ENCODE measurements around the gene SMAD1.
"Not testable (repeated sequence)": the region's sequence is repeated elsewhere in the genome, so short reads cannot be mapped to it uniquely, and the experiment has no call there.

The SMAD1 gene

DNA sequence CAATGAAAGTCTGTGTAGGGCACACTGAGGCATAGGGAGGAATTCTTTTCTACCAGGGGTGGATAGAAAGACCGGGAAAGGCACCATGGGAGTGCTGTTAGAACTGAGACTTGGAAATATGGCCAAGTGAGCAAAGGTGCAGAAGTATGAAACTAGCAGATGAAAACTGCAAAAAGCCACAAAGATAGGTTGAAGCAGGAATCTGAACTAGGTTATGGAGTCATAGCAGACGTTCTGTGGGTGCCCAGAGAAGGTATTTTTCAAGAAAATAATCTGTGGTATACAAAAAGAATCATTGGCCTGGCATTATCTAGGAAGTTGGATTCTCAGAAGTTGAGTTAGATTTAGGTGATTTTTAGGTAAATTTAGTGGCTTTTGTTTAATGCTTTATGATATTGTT lies 48.5 kb downstream of the SMAD1 start:
- FAIRE-seq, result no peak

DNA sequence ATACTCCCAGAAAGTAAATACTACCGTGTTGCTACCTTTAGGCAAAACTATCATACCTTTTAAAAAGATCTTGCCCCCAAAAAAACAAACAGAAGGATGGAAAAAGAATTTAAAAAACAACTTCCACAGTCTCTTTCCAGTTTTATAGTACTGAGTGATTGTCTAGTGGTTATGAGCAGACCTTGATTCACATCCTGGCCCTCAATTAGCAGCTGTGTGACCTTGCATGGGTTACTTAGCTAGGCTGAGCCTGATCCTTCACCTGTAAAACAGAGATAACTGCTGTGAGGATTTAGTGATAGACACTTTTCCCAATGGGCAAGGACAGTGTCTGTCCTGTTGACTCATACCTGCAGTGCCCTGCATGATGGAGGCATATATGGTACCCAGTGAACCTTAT lies 49.0 kb downstream of the SMAD1 start:
- no peak for FAIRE-seq

DNA sequence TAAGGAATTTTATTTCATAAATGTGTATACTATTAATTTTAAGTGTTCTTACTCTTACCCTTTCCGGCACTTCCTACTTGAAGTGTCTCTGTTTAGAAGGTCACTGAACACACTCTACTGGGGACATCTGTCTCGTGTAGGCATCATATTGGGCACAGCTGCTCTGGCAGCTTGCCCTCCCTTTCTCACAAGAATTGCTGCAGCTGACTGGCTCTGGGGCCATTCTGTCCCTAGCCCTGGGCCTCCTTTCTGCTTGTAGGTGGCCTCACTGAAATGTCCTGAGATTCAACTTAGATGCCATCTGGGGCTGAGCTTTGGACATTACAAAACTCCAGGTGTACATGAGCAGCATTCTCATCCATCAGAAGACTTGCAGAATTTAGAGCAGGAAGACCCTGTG lies 49.6 kb downstream of the SMAD1 start:
- FAIRE-seq, result no peak

DNA sequence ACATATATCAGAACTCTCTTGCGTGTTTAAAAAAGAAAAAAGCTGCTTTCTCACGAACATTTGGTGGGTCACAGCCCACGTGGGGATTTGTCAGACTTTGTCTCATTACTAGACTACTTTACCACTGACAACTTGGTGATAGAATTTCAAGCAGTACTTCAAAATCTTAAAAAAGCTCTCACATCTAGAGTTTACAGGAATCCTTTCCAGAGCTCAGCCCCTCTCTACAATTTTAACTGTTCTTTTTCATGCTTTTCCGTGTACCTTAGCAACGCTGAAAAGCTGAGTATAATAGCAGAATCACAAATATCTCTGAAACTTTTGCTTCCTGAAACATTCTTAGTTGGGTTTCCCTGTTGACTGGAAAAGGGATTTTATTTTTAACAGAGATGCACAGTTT lies 50.2 kb downstream of the SMAD1 start:
- no peak for FAIRE-seq

DNA sequence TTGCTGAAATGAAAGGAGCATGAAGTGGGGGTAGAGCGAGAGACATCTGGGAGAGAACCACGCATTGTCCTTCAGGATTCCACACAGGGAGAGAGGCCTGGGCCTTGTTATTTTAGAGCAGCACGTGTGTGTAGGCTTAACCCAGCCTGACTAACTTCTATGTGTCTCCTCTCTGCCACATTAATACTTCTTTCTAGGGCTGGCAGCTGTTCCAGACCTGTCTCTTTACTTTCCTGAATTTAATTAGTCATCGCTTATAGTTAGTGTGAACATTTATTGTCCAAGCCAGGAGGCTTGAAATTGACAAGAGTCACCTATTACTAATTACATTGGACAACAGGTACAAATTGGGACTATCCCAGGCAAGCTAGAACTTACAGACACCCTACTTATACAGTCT lies 51.3 kb downstream of the SMAD1 start:
- FAIRE-seq, result no peak

GRCh38 chr4:145533415-145533814 lies 51.8 kb downstream of the SMAD1 start:
- FAIRE-seq, result not testable (repeated sequence)

DNA sequence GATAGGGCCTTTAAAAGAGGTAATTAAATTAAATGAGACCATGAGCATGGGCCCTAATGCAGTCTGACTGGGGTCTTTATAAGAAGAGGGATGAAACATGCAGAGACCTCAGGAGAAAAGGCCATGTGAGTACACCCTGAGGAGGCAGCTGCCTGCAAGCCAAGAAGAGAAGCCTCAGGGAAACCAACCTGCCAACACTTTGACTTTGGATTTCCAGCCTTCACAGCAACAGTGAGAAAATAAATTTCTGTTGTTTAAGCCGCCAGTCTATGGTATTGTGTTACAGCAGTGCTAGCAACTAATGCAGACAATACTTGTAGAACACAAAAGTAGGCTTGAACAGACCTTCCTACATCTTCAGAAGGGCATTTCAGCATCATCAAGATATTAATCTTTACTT lies 52.3 kb downstream of the SMAD1 start:
- FAIRE-seq, result no peak

GRCh38 chr4:145535202-145535601 lies 53.5 kb downstream of the SMAD1 start:
- FAIRE-seq, result no peak

DNA sequence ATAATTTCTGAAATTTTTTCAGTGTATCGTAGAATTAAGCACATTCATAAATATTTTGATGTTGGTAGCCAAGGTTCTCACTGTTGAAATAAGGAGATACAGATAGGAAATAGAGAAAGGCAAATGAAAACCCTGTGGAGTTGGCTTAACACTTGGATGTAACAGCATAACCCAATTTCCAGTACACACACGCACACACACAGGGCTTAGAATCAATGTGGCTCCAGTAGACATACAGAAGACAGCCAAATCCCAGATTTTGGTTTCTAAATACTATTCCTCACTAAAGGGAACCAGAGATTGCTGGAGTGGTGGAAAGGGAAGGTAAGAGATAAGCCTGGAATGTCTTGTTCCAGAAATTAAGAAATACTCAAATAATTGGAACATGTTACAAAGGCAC lies 54.4 kb downstream of the SMAD1 start:
- no peak for FAIRE-seq

DNA sequence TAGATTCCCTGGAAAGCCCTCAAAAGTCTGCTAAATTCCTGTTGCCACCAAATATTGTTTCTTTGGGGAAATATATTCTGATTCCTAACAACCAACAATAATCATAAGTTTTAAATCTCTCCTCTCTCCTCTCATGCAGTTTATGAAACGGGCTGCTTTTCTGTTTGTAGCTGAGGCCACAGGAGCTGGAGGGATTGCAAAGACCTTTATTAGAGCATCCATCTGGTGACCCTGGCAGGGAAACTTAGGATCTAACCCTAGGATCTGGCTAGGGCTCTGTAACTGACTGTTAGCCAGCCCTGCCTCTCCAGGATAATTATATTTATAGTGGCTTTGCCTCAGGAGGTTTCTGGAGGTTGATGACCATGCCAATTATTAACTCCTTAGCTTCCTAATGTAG lies 56.9 kb downstream of the SMAD1 start:
- FAIRE-seq, result no peak

- FAIRE-seq, result no peak
These were observed 58.0 kb downstream of the SMAD1 start for GRCh38 chr4:145539671-145540070.

DNA sequence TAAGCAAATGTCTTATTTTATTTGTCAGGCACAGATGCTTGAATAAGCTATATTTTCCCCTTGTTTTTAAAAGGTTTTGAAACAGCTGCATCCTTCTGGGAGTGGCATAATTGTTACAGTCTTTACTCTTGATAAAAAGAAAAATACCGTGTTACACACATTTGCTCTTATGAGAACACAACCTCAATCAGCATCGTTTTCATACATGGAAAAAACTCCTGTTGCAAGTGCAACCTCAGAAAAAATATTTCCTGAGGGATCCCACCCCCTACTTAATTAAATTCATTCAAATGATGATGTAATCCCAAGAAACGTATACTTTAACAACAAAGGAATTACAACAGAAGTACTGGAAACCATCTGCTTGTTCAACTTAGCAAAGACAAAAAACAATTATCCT lies 58.6 kb downstream of the SMAD1 start:
- FAIRE-seq, result no peak

DNA sequence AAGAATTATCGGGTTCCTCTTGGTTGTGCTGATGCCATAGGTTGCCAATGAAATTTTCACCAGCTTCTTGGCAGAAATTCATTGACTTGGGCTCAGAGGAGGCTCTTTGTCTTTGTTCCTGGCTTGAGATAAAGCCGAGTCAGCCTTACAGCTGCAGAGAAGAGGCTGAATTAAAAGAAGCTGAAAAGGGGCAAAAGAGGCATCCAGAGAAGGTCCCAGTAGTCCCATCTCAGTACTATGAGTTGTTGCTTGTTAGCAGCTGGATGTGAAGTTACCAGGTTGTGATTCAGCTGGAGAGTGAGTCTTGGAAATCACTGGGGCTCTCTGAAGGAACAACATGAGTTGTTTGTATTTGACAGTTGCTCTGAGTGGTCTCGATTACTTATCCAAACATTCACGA lies 59.7 kb downstream of the SMAD1 start:
- FAIRE-seq, result no peak

DNA sequence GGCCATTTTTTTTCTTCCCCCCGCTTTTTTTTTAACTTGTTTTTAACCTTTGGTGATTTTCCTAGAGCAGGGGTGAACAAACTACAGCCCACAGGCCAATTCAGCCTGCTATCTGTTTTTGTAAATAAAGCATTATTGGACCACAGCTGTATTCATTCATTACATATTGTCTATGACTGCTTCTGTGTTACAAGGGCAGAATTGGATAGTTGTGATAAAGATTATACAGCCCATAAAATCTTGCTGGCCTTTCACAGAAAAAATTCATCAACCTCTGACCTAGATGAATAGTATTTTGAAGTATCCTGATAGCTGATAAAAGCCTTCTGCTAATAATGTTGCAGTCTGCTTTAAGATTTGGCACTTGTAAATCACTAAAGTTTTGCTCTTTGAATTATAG lies 63.4 kb downstream of the SMAD1 start:
- FAIRE-seq, result no peak

DNA sequence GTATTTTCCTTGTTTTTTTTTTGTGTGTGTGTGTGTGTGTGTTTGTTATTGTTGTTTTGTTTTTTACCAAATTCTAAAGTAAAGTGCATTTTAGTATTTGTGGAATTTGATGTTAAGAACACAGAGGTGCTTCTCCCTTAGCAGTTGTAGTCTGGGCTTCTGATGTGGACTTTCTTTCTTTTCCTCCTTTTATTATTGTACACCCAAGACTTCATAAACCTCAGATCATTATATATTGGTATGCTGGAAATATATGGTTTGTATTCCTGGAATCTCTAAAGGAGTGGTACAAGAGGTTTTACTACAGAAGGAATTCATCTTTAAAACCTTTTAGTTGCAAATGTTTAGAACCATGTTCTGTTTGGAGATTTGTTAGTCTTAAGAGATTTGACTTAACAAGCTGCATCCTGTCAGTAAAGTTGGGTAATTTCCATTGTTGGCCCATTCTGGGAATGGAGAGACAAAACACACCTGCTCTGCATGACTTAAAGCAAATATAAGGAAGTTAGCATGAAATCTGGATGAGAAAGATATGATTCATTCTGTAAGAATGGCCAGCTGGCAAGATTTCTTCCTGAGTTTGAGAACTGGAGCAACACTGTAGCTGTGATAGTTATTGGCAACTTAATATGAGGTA lies 64.0 kb downstream of the SMAD1 start:
- FAIRE-seq, result no peak

DNA sequence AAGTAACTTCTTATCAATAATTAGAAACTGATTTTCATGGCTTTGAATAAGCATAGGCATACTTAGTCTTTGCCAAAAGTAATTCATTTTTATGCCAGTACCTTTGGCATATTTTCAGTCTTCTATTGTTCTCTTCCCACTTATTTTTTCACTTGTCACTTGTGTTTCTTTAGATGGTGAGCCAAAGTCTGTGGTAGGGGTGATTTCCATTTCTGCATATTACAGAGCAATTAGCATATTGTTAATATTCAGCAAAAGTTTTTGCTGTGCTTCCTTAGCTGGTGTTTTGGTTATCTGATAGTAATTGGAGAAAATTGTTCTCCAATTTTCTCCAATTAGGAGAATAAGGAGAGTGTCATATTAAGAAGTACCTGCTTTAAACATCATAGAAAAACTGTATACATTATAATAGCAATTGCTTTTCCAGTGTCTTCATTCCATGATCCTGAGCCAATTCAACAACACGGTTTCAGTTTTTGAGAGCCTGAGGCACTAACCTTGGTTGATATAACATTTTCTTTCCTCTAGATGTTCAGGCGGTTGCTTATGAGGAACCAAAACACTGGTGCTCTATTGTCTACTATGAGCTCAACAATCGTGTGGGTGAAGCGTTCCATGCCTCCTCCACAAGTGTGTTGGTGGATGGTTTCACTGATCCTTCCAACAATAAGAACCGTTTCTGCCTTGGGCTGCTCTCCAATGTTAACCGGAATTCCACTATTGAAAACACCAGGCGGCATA lies 64.7 kb downstream of the SMAD1 start:
- no peak for FAIRE-seq

- no peak for FAIRE-seq
These were observed 70.0 kb downstream of the SMAD1 start for GRCh38 chr4:145551660-145552059.

DNA sequence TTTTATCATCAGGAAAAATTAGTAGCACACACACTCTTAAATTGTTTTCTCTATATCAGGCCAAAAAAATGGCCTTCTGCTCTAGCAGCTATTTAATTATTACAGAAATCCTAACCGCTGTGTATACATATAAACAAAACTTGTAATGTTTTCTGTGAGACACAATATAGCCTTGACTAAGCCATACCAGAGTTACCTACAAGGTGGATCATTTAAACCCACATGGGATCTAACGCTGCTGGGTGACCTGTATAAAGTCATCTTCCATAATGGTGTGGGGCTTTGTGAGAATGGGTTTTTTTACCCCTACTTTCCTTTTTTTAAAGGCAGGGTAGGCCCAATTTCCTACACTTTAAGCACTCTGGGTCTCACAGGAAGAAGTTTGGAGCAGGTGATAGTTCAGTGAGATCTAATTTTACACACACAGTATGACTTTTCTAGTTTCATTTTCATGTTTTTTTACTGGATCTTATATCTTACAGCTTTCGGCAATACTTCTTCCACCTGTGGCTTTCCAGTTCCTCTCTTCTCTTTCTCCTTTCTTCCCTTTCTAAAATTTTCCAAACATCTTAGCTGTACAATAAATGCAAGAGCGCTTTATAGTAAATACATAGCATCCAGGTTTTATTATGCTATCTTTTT lies 70.6 kb downstream of the SMAD1 start:
- no peak for FAIRE-seq

DNA sequence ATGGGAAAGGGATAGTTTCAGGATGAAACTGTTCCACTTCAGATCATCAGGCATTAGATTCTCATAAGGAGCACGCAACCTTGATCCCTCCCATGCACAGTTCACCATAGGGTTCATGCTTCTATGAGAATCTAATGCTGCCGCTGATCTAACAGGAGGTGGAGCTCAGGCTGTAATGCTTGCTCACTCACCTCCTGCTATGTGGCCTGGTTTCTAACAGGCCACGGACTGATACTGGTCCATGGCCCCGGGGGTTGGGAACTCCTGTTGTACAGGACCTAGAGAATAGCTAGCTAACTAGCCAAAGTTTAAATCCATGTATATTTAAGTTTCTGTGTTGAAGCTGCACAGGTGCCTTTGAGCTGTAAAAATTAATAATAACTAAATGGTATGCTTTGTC lies 71.7 kb downstream of the SMAD1 start:
- FAIRE-seq, result no peak

DNA sequence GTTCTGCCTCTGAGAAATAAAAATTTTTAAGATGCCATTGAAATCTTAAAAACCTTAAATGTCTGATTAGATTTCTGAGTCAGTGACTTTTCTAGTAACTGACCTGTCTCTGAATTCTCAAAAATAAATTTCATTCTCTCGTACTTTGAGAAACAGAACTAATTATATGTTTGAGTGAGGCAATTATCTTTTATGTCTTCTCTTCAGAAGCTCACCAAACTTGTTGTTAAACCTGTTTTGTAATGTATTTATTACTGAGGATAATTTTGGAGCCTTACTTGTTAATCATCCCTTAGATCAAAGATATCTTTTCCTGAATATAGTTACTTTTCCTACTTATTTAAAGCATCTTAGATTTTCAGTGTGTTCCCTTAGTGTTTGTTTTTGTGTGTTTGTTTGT lies 73.0 kb downstream of the SMAD1 start:
- FAIRE-seq, result no peak

- FAIRE-seq, result peak; percentile 39
These were observed 76.1 kb downstream of the SMAD1 start for GRCh38 chr4:145557720-145558119.

- FAIRE-seq, result no peak
These were observed 81.8 kb downstream of the SMAD1 start for GRCh38 chr4:145563293-145563985.

DNA sequence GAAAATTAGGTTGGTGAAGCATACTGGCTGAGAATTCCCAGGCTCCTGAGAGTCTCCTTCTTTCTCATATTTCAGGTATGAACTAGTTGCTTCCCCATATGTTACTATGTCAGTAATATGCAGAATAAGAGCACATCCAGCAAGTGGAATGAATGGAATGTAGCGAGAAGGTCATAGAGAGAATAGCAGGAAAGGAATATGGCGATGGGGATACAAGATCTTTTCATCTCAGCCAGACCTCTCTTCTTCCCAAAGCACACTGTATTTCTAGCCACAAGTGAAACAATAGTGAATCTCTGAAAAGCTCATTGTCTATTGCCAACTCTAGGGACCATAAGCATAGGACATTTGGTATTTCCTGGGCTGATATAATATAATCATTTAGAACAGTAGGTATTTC lies 82.9 kb downstream of the SMAD1 start:
- FAIRE-seq, result no peak

DNA sequence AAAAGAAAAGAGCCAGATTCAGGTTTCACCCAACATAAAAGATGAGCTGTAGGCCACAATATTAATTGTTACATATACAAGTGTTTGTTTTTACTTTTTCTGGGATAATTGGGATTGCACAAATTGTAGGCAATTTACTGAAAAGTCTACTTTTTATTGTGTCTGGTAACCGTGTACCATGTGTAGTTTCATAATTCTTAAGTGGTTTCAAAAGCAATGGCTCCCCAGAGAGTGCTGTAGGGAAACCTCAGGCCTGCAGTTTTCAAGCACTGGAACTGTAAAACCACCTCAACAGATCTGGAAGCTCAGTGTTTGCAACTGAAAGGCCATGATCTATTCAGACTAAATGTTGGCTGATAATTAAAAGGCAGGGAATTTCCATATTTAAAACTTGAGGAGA lies 83.7 kb downstream of the SMAD1 start:
- FAIRE-seq, result no peak
